Nephron progenitor cell (in vitro differentiated cells): ENCODE measurements around the gene BDKRB1.

Source experiments
- DNase-seq: peaks from one replicate; pipeline ENCODE4 v3.0.0; 2021
- H3K27ac Mint-ChIP-seq: 2 replicates; pipeline ENCODE4 v1.8.0; 2021; ENCODE audit warnings: mild to moderate bottlenecking, moderate library complexity, mixed read lengths
- H3K27me3 Mint-ChIP-seq: 2 replicates; pipeline ENCODE4 v1.8.0; 2021; ENCODE audit warnings: mild to moderate bottlenecking, low read depth, mixed read lengths; ENCODE audit not compliant: poor library complexity
- H3K36me3 Mint-ChIP-seq: 2 replicates; pipeline ENCODE4 v1.8.0; 2021; ENCODE audit warnings: low read depth, mixed read lengths
- H3K4me1 Mint-ChIP-seq: 2 replicates; pipeline ENCODE4 v1.8.0; 2021; ENCODE audit warnings: mixed read lengths
- H3K4me3 Mint-ChIP-seq: 2 replicates; pipeline ENCODE4 v1.8.0; 2021; ENCODE audit warnings: mild to moderate bottlenecking, moderate library complexity, mixed read lengths
- H3K9me3 Mint-ChIP-seq: 2 replicates; pipeline ENCODE4 v1.8.0; 2021; ENCODE audit warnings: mild to moderate bottlenecking, moderate library complexity, mixed read lengths
- TF ChIP-seq, protein P1 (sequence below): fragments of 200-600 bp; sonication (generic); IDR thresholded peaks from 2 replicates; pipeline ENCODE4 v1.5.0; 2021; ENCODE audit warnings: antibody characterized with exemption

Gene BDKRB1

DNA sequence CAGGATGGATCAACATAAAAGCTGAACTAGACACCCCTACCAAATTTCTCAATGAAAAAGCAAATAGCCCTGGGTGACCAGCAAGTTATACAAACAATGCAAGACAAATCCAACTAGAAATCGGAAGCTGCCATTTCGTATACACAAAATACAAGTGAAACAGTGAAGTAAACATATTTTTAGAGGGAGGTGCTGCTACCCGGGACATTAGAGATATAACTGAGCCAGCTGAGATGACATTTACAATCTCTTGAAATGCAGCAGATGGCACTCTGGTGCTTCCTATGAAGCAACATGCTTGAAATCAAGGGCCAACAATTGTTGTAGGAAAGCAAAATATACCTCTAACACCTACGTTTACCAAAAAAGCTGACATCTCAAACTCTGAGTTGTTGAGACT is 25.5 kb downstream of the BDKRB1 start:
- peaks cover 10% of the 10 kb centered on the region for H3K9me3 Mint-ChIP-seq
- no peak for DNase-seq
- peaks cover 5% of the 10 kb centered on the region for H3K4me1 Mint-ChIP-seq
- H3K36me3 Mint-ChIP-seq: peaks cover 33% of the 10 kb centered on the region
- peaks cover 3% of the 10 kb centered on the region for H3K27me3 Mint-ChIP-seq
- TF ChIP-seq, protein P1, sequence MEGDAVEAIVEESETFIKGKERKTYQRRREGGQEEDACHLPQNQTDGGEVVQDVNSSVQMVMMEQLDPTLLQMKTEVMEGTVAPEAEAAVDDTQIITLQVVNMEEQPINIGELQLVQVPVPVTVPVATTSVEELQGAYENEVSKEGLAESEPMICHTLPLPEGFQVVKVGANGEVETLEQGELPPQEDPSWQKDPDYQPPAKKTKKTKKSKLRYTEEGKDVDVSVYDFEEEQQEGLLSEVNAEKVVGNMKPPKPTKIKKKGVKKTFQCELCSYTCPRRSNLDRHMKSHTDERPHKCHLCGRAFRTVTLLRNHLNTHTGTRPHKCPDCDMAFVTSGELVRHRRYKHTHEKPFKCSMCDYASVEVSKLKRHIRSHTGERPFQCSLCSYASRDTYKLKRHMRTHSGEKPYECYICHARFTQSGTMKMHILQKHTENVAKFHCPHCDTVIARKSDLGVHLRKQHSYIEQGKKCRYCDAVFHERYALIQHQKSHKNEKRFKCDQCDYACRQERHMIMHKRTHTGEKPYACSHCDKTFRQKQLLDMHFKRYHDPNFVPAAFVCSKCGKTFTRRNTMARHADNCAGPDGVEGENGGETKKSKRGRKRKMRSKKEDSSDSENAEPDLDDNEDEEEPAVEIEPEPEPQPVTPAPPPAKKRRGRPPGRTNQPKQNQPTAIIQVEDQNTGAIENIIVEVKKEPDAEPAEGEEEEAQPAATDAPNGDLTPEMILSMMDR: no peak
- no peak overlapping the region for H3K4me3 Mint-ChIP-seq
- H3K27ac Mint-ChIP-seq: no peak overlapping the region

DNA sequence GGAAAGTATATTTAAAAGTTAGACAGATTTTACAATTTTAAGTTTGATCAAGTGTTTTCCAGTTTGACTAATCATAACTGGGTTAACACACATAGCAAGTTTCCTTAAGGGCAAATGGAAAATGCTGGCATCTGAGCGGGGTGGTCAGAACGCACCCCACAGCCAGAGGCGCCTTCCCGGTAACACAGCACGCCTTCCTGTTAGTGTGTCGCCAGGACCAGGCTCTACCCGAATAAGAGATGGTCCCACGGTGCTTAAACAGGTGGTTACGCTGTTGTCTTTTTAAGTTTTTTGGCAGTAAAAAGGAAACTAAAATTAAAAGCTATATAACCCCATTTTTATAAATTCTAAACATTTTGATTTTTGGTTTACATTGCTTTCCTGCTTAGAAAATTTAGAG is 28.0 kb downstream of the BDKRB1 start:
- no peak overlapping the region for H3K4me3 Mint-ChIP-seq

DNA sequence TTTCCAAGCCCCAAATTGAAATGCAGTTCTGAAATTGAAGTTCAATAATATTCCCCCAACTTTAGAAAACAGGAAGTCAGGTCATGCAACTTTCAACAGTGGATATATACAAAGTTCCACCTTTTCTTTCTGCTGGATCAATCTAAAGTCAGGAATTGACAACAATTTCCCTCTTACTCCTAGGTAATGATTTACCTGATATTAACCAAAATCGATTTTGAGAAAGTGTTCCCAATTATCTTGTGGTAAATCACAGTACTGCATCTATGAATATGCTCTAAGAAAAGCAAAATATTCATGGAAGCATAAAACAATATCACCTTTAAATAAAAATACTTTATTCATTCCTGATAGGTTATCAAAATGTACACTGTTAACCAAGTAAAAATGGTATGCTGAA is 28.4 kb downstream of the BDKRB1 start:
- DNase-seq: no peak
- Mint-ChIP-seq H3K4me1 (peaks cover 5% of the 10 kb centered on the region), H3K4me3 (no peak overlapping the region), H3K36me3 (peaks cover 45% of the 10 kb centered on the region), H3K27me3 (no peaks in the 10 kb centered on the region), H3K9me3 (no peaks in the 10 kb centered on the region), H3K27ac (no peak overlapping the region)
- TF ChIP-seq, protein P1: no peak

More for the DNA sequence above, 28.0 kb downstream of the BDKRB1 start:
- Mint-ChIP-seq H3K27me3 (no peaks in the 10 kb centered on the region), H3K9me3 (no peaks in the 10 kb centered on the region), H3K4me1 (peaks cover 5% of the 10 kb centered on the region), H3K27ac (no peak overlapping the region), H3K36me3 (peaks cover 44% of the 10 kb centered on the region)
- no peak for DNase-seq
- TF ChIP-seq, protein P1: no peak

DNA sequence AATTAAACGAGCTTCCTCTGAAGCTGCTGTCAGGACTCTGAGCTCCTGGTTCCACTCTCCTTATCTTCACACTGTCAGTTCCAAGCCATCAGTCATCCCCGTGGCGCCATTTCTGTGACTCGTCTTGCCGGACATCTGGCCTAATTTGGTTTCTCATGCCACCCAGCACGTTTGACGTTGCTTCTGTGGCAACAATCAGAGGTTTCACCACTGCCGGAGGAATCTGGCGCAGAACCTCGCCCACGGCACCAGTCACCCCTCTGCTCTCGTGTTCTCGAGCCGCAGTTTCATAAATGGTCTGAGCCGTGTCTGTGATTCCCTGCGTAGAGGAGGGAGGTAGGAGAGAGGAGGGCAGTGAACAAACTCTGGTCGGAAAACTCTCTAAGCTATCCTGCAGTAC is 29.7 kb downstream of the BDKRB1 start:
- H3K36me3 Mint-ChIP-seq: peaks cover 54% of the 10 kb centered on the region
- H3K27me3 Mint-ChIP-seq: no peaks in the 10 kb centered on the region
- no peaks in the 10 kb centered on the region for H3K9me3 Mint-ChIP-seq
- H3K4me1 Mint-ChIP-seq: peaks cover 5% of the 10 kb centered on the region
- TF ChIP-seq, protein P1: no peak
- no peak for DNase-seq
- peak overlapping the region; percentile 68 for H3K27ac Mint-ChIP-seq
- no peak overlapping the region for H3K4me3 Mint-ChIP-seq

DNA sequence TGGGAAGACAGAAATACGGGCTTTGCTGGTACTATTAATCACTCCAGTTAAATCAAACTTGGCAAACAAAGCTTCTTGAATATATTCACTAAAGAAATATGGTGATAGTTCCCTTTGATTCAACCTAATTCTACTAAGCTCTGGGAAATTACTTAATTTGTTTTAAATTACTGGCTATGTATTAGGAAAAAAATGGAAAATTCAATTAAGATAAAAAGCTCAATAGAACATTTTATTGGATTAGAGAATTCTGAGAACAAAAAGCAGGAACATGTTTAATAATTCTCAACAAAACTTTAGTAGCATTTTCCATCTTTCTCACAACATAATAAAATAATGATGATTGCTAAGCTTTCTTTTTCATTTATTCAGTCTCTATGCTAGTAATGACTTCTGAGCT is 30.2 kb downstream of the BDKRB1 start:
- Mint-ChIP-seq H3K9me3 (no peaks in the 10 kb centered on the region), H3K27me3 (no peaks in the 10 kb centered on the region)

DNA sequence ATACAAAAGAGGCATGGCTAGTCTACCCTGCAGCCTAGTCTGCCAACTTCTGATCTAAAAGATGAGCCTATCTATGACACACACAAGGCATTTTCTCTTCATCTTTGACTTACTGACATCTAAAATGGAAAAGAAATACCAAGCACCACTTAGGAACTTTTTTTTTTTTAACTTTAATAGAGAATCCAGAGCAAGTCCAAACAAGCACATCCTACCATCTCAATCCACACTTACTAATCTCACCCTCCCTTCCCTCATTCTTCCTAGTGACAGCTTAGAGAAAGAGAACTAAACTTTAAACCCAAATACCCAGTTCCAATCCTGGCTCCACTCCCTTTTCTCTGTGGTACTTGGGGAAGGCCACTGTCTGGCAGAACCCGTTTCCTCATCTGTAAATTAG is 31.8 kb downstream of the BDKRB1 start:
- Mint-ChIP-seq H3K4me3 (no peak overlapping the region), H3K27ac (peak overlapping the region; percentile 64), H3K4me1 (peaks cover 5% of the 10 kb centered on the region), H3K36me3 (peaks cover 60% of the 10 kb centered on the region), H3K27me3 (no peaks in the 10 kb centered on the region), H3K9me3 (no peaks in the 10 kb centered on the region)
- TF ChIP-seq, protein P1: no peak
- DNase-seq: no peak

More for the DNA sequence above, 30.2 kb downstream of the BDKRB1 start:
- Mint-ChIP-seq H3K4me1 (peaks cover 5% of the 10 kb centered on the region), H3K27ac (no peak overlapping the region), H3K36me3 (peaks cover 55% of the 10 kb centered on the region), H3K4me3 (no peak overlapping the region)
- no peak for DNase-seq
- TF ChIP-seq, protein P1: no peak
